SW 1271 (cell line): Measurements from ENCODE around the gene RNF145.
A peak's percentile ranks its signal among the peaks of the same experiment; 100 is the strongest.

ENCODE experiments used
- DNase-seq, 2 experiments: peaks; one replicate each; lab custom pipeline; 2025; lab: John Stamatoyannopoulos, UW

RNF145 gene

DNA sequence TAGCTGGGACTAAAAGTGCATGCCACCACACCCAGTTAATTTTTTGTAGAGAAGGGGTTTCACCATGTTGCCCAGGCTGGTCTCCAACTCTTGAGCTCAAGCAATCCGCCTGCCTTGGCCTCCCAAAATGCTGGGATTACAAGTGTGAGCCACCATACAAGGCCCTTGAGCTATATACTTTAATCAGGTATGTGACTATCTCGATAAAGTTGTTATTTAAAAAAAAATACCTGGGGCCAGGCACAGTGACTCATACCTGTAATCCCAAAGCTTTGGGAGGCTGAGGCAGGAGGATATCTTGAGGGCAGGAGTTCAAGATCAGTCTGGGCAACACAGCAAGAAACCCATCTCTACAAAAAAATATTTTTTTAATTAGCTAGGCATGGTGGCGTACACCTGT is 19.2 kb downstream of the RNF145 start:
- DNase-seq: no peak

DNA sequence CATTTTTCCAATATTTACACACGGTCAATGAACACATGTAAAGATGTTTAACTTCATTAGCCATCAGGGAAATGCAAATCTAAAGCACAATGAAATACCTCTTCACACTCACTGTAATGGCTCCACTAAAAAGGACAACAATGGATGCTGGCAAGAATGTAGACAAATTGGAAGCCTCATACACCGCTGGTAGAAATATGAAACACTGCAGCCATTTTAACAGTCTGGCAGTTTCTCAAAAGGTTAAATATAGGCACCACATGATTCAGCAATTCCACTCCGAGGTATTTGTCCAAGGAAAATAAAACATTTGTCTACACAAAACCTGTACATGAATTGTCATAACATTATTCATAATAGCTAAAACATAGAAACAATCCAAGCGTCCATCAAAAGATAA is 20.0 kb downstream of the RNF145 start:
- DNase-seq: no peak

DNA sequence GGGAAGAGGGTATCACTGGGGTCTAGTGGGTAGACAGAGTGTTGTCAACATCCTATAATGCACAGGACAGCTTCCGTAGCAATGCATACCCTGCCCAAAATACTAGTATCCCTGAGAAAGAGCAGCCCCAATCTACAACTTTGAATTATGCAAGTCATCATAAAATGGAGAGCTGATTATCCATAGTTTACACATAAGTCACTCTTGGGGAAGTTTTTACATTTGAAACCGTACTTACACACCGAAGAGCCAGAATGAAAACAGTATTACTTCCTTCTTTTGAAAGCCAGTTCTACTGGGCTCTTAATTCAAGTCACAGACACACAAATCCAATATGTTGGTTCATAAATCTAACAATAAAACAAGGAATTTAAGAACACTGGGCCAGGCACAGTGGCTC is 21.6 kb downstream of the RNF145 start:
- DNase-seq: no peak

DNA sequence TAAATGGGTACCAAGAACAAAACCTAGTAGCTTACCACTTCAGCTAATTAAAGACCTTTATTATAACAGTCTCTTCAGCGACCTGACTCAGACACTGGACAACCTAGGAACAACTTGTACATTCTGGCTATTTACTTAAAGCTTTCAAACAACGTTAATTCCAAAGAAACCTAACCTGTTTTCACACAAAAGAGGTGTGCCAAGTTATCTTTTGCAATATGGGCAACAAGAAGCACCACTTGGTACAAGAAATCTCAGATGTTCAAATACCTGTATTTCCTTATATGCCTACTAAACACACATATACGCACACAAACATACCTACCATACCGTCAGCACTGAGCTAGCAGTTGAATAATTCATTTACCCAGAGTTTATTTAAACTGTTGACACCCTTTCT is 23.0 kb downstream of the RNF145 start:
- peak in 1 of 2 experiments; percentile 22 for DNase-seq

DNA sequence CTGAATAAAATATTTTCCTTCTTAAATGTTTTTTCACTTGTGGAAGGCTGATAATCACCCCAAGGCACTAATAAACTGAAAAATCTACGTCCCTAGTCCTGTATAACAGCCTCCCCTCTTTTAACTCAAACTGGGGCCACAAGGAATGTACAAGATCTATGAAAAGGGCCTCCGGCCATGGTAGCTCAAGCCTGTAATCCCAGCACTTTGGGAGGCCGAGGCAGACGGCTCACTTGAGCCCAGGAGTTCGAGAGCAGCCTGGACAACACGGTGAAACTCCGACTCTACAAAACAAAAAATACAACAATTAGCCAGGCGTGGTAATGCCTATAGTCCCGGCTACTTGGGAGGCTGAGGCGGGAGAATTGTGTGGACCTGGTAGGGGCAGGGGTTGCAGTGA is 23.6 kb downstream of the RNF145 start:
- no peak for DNase-seq

DNA sequence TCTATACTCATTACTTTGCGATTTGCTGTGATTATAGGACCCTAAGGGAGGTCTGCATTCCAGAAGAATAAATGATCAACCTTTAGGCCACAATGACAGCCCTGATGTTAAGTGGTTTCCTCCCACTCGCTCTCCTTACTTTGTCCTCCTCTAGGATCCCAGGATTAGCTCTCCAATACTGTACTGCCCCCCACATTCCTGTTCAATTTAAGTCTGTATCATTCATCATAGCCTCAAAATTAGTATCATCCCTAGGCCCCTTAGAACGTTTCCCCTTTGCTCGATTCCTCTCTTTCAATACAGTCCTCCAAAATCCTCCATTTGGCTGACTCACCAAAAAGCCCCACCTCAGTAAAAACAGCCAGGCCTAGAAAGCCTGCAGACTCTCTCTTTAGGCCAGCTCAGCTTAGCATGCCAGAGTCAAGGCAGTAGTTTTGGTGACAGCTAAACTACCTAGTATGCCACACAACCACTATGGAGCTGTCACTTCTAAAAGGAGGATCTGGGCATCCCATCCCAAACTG is 24.4 kb downstream of the RNF145 start:
- peak; percentile 70 to 84 for DNase-seq

DNA sequence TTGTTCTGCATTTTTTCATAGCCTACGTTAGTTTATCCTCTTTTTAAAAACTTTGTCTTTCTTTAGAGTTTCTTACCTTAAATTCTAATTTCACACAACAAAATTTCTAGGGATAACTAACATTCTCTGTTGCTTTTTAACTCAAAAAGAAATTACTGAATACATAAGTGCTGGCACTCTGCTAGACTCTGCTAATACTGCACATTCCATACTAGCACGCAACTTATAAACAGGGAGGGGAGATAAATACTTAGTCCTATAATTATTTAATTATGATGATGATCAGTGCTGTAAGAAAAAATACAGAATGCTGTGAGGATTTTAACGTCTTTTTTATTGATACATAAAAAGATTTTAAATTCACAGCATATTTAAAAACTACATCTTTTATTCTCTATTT is 25.1 kb downstream of the RNF145 start:
- no peak for DNase-seq

DNA sequence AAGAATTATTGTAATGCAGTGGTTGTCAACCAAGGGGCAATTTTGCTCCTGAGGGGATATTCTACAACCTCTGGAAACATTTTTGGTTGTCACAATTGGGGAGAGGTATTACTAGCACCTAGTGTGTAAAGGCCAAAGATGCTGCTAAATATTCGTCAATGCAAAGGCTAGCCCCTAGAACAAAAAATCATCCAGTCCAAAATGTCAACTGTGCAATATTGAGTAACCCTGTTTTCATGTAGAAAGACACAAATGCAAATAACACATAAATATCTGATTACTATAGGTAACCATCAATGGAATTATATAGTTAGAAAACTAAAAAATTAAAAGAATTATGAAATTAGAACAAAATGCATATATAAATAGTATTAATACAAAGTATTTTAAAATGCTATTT is 26.1 kb downstream of the RNF145 start:
- no peak for DNase-seq

DNA sequence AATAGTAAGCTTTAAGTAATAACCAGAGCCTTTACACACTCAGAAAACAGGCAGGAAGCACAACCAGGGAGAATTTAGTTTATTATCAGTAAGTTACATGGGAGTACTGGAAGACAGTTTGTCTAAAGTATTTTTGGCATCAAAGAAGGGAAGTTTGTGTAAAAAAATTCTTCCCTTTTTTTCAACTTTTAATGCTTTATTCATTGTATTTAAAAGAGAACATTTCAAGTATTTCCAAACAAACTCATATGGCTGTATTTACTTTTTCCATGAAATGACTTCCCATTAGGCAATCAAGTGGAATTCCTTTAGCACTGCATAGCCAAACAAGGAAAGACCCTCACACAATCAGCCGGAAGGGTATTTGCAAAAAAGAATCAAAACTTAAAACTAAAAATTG is 26.7 kb downstream of the RNF145 start:
- DNase-seq: peak in 1 of 2 experiments; percentile 24

DNA sequence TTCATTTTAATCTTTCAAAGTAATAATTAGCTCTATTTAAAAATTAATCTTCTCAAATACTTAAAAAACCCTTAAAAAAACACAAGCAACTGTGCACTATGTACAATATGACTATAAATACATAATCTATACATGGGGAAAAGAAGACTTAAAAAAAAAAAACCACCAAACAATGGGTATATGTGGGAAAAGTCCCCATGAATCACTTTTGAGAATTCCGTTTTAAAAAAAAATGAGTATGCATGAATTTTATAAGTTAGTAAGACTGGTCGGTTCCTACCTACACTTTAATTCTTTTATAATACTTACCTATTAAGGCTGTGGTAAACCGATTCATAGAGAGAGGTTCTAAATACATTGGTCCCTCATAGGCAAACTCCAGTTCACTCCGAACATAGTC is 27.7 kb downstream of the RNF145 start:
- no peak for DNase-seq

DNA sequence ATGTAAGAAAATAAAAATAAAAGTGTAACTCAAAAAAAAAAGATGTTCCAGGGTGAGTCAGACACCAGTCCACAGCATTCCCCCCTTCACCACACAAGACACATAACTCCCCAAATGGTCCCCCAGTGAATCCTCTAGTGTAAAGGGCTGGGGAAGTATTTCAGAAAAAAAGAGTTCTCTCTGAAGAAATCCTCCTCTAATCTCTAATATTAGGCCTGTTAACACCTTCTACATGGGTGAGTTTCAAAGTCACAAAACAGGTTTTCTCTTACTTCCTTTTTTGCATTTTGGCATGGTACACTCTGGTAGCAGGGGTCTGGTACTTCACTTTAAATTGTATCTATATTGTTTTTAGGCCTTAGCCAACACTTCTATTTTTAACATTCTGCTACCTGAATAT is 28.2 kb downstream of the RNF145 start:
- DNase-seq: no peak

DNA sequence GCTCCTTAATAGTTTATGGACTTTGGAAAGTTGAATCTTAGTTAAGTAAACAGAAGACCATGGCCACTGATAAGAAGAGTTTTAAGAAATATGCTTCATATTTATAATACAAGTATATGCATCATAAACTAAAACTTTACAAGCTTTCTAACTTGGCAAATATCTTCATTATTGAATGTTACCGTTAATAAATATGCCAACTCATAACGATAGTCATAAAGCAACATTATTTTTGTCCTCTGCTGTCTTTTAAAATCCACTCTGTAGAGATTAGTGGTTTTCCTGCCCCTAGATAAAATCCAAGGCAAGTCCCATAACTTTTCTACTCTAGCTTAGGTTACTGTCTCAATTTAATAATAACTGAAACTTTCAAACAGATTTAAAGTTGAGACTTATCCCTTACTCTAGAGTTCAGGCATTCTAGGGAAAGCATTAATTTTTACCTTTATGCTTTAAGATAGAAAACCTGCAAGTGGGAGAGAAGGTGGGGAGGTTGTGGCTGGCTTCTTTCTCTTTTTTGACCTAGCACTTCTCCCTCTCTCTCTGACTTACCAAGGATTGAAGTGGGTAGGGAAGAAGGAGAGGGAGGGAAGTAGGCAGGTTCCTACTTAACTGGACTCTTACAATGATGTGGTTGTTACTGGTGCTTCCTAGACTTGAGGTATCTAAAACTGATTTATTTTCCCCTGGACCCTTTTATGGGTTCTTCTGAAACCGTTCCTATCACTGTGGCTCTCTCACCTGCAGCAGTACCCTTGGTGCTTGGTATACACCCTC is 29.6 kb downstream of the RNF145 start:
- DNase-seq: peak in 1 of 2 experiments; percentile 57

DNA sequence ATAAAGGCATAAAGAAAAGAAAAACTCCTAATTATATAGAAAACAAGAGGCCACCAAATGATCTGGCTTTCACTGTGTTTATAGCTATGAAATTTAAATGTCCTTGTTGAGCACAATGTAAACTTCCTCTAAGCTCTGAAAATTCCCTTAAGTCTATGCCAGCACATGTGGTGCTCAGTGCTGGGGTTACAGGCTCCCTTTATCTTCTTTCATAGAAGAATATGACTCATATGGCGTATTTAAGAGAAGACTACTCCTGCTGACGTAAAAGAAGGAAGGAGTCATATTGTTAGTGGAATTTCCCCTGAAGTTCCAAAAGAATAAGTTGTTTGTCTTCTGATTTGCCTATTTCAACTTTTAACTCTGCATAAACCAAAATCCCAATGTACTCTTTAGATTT is 30.4 kb downstream of the RNF145 start:
- peak; percentile 93 to 99 for DNase-seq

DNA sequence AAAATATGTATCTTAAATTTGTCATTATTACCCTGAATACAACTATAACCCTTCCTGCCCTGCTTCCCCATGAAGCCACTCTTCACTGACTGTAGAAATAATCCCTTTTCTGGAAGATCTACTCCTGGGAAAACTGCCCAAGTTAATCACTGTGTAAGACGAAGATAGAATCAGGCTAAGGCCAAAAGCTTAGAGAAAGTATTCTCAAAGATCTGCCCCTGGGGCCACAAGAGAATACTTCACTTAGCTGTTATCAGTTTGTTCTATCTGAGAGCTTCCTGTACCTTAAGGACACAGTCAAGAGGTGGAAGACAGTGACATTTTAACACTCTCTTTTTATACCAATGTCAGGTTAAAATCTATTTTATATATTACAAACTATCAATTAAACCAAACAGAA is 33.8 kb downstream of the RNF145 start:
- DNase-seq: peak in 1 of 2 experiments; percentile 43

DNA sequence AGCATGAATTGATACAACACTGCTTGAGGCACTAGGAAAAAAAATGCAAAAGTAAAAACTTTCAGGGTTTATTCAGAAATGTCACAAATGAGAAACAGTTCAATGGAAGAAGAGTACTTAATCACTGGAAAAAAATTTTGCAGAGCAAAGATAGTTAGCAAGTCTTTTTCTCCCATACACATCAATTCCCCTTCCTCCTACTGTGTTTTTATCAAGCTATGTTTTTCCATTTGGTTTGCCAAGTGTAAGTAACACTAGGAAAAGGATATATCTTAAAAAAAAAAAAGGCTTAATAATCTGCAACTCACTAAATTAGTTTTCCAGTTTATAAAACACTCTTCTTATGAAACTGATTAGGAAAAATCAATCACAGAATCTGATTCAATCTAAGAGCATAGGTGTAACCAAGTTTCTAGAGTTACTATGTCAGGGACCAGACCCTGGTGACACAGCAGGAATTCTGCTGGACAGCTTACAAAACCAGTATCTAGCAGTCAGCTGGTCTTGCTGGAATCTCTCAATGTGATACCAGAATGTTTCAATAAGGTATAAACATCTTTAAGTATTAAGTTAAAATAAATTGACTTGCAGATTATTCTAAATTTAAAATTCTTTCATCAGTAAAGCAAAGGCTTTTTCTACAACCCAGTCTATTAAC is 34.7 kb downstream of the RNF145 start:
- DNase-seq: peak in 1 of 2 experiments; percentile 36

DNA sequence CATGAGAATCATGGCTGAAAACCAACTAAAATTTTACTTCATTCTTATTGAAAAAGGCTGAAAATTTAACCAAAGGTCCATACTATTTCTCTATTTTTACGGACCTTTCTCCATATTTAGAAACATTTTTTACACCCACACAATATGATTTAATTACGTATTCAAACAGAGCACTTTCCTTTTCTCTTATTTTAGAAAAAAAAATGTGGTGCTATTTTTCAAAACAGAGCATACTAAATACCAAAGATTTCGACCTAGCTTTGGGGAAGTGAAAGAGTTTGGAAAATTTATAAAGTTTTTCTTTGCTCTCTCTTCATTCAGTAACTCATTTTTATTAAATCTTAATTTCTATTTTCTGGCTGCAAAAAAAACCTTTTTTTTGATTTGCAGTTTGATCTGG is 38.1 kb downstream of the RNF145 start:
- no peak for DNase-seq

DNA sequence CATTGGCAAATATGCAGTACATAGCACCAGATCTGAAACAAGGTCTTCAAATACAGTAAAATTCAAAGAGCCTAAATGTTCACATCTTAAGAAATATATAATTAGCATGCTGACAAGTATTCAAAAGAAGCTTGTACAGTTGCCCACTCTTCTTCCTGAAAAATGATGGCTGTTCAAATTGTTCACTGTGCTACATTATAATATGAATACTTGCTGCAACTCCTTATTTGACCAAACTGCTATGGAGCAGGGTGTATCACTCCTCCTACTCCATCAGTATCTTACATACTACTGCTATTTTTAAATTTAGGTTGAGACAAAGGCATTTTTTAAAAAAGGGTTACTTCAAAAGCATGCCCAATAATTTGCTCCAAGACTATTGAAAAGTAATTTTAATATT is 39.3 kb downstream of the RNF145 start:
- no peak for DNase-seq

DNA sequence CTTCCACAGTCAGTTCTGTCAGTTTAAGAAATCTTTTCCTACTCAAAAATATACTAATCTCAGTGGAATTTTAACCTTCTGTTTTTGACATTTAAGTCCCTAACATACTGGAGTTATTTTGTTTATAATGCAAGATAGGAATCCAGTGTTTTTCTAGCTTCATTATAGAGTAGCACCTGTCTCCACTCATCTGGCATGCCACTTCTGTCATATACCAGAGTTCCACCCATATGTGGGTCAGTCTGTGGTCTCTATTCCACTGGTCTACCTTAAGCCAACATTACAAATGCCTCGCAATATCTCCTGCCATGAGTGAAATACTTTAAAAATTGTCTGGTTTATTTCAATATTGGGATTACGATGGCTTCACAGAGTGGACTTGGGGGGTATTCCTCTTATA is 42.9 kb downstream of the RNF145 start:
- DNase-seq: no peak

DNA sequence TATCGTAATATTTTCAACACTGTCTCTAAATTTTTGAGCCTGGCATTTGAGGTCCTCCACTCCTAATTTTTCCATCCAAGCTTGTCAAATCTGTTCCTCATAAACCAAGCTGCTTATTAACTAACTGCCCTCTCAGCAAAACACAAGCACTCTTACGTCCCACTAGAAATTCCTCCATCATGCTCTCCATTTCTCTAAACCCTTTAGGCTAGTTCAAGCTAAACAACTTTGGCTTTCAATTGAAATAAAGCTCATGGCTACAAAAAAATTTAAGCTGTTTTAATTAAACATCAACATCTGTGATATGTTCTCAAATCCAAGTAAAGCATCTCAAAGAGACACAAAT is 45.7 kb downstream of the RNF145 start:
- no peak for DNase-seq

DNA sequence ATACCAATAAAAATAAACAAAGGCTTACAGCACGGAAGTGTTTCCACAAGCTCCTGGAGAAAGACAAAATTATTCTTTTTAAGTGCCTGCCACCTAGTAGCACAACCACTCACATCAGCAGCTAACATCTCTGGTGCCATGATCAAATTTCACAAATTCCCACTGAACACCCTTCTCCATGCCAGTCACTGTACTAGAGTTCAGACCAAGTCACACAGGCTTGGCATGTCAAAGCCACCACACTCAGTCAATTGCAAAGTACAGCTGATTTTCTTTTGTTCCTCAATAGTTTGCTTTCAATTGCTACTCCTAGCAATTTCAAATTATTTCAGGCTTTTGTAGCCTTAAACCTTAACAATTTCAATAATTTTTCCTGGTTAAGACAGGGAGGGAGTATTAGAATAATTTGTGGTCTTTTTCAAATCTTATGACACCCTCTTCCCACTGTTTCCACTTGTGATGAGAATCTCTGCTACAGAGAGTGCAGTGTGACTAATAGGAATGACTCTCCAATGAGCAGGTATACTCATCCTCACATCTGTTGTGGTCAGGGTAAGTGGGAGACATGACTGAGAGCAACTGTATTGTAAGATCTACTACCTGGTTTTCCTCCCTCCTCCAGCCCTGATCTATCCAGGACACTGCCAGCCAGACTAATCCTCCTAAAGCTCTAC is 46.2 kb downstream of the RNF145 start:
- peak; percentile 65 to 86 for DNase-seq

DNA sequence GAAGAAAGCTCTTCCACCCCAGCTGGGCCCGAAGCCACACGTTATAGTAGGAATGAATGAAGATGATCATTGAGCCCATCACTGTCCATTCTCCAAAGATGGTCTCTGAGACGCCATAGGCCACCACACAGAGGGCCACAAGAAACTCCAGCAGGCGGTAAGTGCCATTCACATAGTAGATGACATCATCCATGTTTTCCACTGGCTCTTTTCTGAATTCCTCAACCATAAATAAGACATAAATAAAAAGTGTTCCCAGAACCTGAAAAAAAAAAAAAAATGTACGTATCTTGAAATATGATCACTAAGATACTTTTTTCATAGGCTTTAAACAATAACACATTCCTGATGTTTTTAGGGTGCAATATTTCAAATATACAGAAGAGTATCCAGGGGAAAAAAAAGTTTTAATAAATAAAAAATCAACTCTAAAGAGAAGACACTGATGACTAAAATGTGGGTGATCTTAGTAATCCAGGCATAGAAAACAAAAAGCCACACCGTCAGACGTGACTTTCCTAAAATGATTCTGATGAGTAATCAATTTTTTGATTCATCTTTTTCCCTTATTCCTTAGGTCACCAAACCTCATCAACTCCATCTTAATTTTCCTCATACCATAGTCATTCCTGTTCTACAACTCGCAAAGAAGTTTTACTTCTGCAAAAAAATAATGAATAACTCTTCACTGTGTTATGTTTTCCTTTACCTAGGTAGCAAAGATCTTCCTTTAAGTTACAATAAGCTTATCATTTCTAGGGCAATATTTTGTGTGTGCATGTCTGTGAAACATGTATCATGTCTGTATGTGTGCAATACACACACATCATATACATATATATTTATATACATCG is 47.8 kb downstream of the RNF145 start:
- no peak for DNase-seq

DNA sequence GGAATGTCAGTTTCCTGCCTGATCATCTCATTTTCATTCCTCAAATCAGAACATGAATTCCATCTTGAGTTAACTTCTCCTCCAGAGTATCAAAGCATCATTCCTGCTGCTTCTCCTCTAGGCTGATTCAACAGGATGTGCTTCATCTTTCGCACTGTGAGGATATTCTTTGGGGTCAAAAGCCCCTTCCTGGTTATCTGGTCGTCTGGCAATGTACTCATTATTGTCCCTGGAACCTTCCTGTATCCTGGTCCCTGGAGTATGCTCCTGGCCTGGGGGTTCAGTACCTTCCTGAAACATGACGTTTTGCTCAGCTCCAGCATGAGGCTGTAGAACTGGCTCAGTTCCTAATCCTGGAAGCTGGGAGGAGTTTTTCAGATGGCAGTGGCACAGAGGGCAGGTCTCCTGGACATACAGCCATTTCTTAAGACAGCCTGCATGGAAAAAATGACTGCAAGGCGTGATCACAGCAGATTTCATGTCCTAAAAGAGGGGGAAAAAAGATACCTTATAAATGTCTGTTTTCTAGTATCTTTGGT is 50.7 kb downstream of the RNF145 start:
- DNase-seq: peak; percentile 52 to 57
